HG02610 (cell line): Measurements from ENCODE around the gene ETV7.

ENCODE experiments used
- ATAC-seq: cut with Tn5 transposase; IDR thresholded peaks from one replicate; pipeline ENCODE4 v1.9.1; 2021; ENCODE audit warnings: mild to moderate bottlenecking, moderate library complexity; ENCODE audit not compliant: unreplicated experiment

ETV7 gene

DNA sequence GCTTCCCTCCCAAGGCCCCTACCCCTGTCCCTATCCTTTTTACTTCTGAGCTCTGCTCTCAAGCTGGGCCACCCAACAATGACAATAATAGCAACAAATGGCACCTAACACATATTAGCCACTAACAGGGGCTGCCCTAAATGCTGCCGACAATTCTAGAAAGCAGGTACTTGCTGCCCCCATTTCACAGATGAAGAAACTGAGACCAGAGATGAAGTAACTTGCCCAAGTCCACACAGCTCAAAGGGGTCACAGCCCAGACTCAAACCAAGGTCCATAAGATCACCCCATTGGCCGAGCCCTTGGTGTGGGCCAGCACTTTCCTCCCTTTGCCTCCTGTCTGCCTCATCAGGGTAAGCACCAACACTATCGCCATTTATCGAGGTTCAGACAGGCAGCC lies 62.8 kb downstream of the ETV7 start:
- ATAC-seq = no peak

- ATAC-seq = no peak
Measured at GRCh38 chr6:36324191-36324590, 63.3 kb downstream of the ETV7 start.

- no peak for ATAC-seq
Measured at GRCh38 chr6:36323062-36323461, 64.4 kb downstream of the ETV7 start.

DNA sequence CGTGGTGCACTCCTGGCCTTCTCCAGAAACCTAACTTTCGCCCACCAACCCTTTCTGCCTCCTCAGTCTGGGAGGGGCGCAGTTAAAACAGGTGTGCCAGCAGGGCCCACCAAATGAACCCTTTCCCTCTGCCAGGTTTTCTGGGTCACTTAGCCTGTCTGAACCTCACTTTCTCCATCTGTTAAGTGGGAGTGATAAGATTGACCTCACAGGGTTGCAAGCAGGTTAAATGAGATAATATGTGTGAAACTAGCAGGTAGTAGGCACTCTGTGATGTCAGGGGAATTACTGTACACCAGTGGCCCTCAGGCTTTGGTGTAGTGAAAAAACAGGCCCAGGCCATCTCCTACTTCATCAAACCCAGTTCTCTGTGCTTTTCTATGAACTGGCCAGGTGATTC lies 64.9 kb downstream of the ETV7 start:
- no peak for ATAC-seq

DNA sequence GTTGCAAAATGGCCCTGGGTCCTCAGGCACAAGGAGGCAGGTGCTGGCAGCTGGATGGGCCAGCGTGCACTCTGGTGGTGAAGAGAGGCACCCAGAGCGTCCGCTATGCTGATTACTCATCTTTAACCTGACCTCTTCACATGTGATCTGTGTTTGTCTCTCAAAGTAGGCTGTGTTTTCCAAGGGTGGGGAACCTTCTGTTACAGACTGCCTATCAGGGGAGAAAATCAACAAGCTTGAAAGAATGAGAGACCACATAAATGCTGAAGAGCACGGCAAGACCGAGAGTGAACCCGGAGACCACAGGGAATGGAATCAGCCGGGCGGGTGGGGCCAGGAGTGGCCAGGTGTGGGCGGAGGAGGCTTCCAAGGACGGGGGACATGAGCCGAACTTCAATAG lies 67.0 kb downstream of the ETV7 start:
- no peak for ATAC-seq

DNA sequence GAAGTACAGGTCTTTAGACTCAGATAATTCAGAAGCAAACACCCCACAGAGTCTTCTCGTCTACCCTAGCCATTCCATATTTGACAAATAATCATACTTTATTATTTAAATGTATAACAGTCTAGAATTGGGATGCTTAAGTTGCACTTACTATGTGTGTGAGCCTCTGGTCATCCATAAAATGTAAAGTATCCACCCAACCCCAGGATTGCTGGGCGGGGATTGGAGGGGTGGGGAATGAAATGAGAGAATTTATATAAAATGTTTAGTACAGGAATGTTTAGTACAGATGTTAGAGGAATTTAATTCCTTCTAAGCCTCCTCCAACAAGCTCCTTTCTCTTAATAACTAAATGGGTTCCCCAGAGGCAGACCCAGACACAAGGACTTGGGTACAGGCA lies 67.6 kb downstream of the ETV7 start:
- no peak for ATAC-seq

DNA sequence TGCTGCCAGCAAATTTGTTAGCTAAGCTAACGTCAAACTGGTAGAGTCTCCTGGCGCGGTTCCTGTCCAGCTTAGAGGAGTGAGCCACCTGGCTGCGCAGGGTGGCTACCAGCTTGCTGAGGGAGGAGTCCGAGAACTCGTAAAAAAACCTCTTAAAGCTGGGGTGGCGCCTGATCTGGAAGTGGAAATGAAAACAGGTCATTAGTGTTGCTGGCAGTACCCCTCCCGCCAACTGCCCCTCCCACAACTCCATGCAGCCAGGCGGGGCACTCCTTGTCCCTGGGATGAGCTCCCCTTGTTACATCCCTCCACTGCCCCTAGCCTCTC lies 68.1 kb downstream of the ETV7 start:
- ATAC-seq = no peak

DNA sequence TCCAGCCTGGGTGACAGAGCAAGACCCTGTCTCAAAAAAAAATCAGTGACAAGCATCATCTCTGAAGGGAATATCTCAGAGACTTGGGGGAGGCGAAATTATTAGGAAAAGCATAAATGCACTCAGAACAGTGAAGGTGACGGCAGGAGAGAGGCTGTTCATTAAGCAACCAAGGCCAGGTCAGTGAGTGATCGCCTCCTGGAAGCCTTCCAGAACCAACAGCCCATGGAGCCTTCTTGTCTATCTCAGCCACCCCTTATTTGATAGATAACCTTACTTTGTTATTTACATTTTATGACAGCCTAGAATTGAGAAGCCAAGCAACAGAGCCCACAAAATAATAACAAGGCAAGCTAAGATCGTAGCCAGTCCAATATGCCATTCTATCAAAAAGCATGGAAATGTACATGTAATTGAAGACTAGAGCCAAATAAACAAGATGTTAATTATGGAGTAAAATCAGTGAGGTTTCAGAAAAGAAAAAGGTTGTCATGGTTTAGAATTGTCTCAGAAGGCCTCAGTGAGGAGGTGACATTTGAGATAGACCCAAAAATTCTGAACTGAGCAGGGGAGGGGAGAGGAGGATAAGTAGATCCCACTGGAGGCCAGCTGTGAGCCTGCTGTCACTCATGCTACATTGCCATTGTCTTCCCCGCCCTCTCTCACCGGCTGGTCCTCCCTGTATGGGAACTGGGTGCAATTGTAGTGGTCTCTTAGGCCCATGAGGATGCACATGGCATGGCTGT lies 68.6 kb downstream of the ETV7 start:
- no peak for ATAC-seq

- ATAC-seq = no peak
Measured at GRCh38 chr6:36317623-36318022, 69.8 kb downstream of the ETV7 start.
